ENCODE measurements around the gene DZIP1L.

The DZIP1L gene

GRCh38 chr3:138062626-138063025 is 52.8 kb downstream of the DZIP1L start:
- TF ChIP-seq CTCF (IDR thresholded peaks at IDR 0.05; ENCODE audit: unreplicated experiment in 3 of 3): no peak
- Mint-ChIP-seq H3K9me3 (no peaks in the 10 kb centered on the region), H3K27ac (no peak overlapping the region), H3K27me3 (ENCODE audit: low read depth) (no peaks in the 10 kb centered on the region), H3K36me3 (ENCODE audit: low read depth) (peaks cover 28% of the 10 kb centered on the region), H3K4me1 (no peaks in the 10 kb centered on the region), H3K4me3 (no peak overlapping the region)

GRCh38 chr3:138062037-138062436 is 53.4 kb downstream of the DZIP1L start:
- Mint-ChIP-seq H3K9me3 (no peaks in the 10 kb centered on the region), H3K4me3 (no peak overlapping the region), H3K4me1 (no peaks in the 10 kb centered on the region), H3K36me3 (ENCODE audit: low read depth) (peaks cover 28% of the 10 kb centered on the region), H3K27me3 (ENCODE audit: low read depth) (no peaks in the 10 kb centered on the region), H3K27ac (no peak overlapping the region)
- no peak for TF ChIP-seq CTCF (IDR thresholded peaks at IDR 0.05; ENCODE audit: unreplicated experiment in 3 of 3)

- no peak for TF ChIP-seq CTCF (IDR thresholded peaks at IDR 0.05; ENCODE audit: unreplicated experiment in 3 of 3)
- Mint-ChIP-seq H3K27ac (no peak overlapping the region), H3K27me3 (ENCODE audit: low read depth) (no peaks in the 10 kb centered on the region), H3K36me3 (ENCODE audit: low read depth) (peaks cover 21% of the 10 kb centered on the region), H3K9me3 (no peaks in the 10 kb centered on the region), H3K4me1 (no peaks in the 10 kb centered on the region), H3K4me3 (no peak overlapping the region)
These were observed 54.6 kb downstream of the DZIP1L start for GRCh38 chr3:138060792-138061191.

- Mint-ChIP-seq H3K4me3 (no peak overlapping the region), H3K27ac (no peak overlapping the region), H3K36me3 (ENCODE audit: low read depth) (peaks cover 21% of the 10 kb centered on the region), H3K27me3 (ENCODE audit: low read depth) (no peaks in the 10 kb centered on the region), H3K9me3 (no peaks in the 10 kb centered on the region), H3K4me1 (no peaks in the 10 kb centered on the region)
- TF ChIP-seq CTCF (IDR thresholded peaks at IDR 0.05; ENCODE audit: unreplicated experiment in 3 of 3): no peak
These were observed 56.1 kb downstream of the DZIP1L start for GRCh38 chr3:138059261-138059660.

GRCh38 chr3:138057384-138057783 is 58.0 kb downstream of the DZIP1L start:
- Mint-ChIP-seq H3K4me3 (no peak overlapping the region), H3K36me3 (ENCODE audit: low read depth) (peaks cover 18% of the 10 kb centered on the region), H3K27me3 (ENCODE audit: low read depth) (no peaks in the 10 kb centered on the region), H3K4me1 (no peaks in the 10 kb centered on the region), H3K27ac (no peak overlapping the region), H3K9me3 (no peaks in the 10 kb centered on the region)
- TF ChIP-seq CTCF (IDR thresholded peaks at IDR 0.05; ENCODE audit: unreplicated experiment in 3 of 3): no peak

- no peak overlapping the region for H3K27ac Mint-ChIP-seq
- no peak overlapping the region for H3K4me3 Mint-ChIP-seq
- no peaks in the 10 kb centered on the region for H3K9me3 Mint-ChIP-seq
- TF ChIP-seq CTCF (IDR thresholded peaks at IDR 0.05; ENCODE audit: unreplicated experiment in 3 of 3): no peak
- H3K36me3 Mint-ChIP-seq (ENCODE audit: low read depth): peaks cover 12% of the 10 kb centered on the region
- H3K27me3 Mint-ChIP-seq (ENCODE audit: low read depth): no peaks in the 10 kb centered on the region
- H3K4me1 Mint-ChIP-seq: no peaks in the 10 kb centered on the region
These were observed 61.4 kb downstream of the DZIP1L start for GRCh38 chr3:138054057-138054456.
